IMR-90 (cell line): ENCODE measurements around the gene ZW10. TPM values are rescaled to one million over a fixed set of nuclear protein-coding genes. Genes with fewer than 3 reads are reported as not detected.
A peak's percentile ranks its signal among the peaks of the same experiment; 100 is the strongest.

ENCODE experiments used
- ATAC-seq: fragments of 200-7000 bp; cut with Tn5 transposase; 2 replicates; pipeline ENCODE4 v1.9.1; 2020; ENCODE audit warnings: low read depth, mild to moderate bottlenecking, moderate library complexity
- BruUV-seq: library from RNA; stranded (reverse); fragments of 400-500 nt; replicated peaks from 2 replicates; lab custom pipeline; 2021; lab: Mats Ljungman, UMichigan
- CTCF ChIA-PET: fragments of 300-600 bp; formaldehyde crosslinking; extraction: SDS; loops from one replicate; lab custom pipeline; 2021; ENCODE audit warnings: antibody characterized with exemption; lab: Yijun Ruan, JAX
- POLR2A ChIA-PET: fragments of 300-600 bp; sonication (Branson Sonifier 250); formaldehyde crosslinking; loops from one replicate; lab custom pipeline; 2022; ENCODE audit warnings: antibody characterized with exemption; ENCODE audit not compliant: unreplicated experiment; lab: Charles Lee
- DNase-seq: peaks from one replicate; pipeline ENCODE4 v3.0.0; 2013
- H2AFZ ChIP-seq: replicated peaks from 2 replicates; pipeline ENCODE3; 2013; ENCODE audit warnings: low read length, mild to moderate bottlenecking; ENCODE audit not compliant: poor library complexity
- H2AK5ac ChIP-seq: 2 replicates; pipeline ENCODE4 v1.6.1; 2013; ENCODE audit warnings: low read depth, low read length, inconsistent platforms
- H2AK9ac ChIP-seq: replicated peaks from 2 replicates; pipeline ENCODE3; 2013; ENCODE audit warnings: mild to moderate bottlenecking, low read depth, low read length, moderate library complexity; ENCODE audit not compliant: poor library complexity
- H2BK120ac ChIP-seq: 2 replicates; pipeline ENCODE4 v1.6.1; 2013; ENCODE audit warnings: low read depth, low read length, inconsistent platforms
- H2BK15ac ChIP-seq: 3 replicates; pipeline ENCODE4 v1.6.1; 2013; ENCODE audit warnings: low read depth, low read length, inconsistent platforms
- H2BK20ac ChIP-seq: 2 replicates; pipeline ENCODE4 v1.6.1; 2013; ENCODE audit warnings: low read depth, mild to moderate bottlenecking, inconsistent platforms, low read length, moderate library complexity
- H2BK5ac ChIP-seq: 2 replicates; pipeline ENCODE4 v1.6.1; 2013; ENCODE audit warnings: mild to moderate bottlenecking, low read depth, low read length, inconsistent platforms; ENCODE audit not compliant: poor library complexity, severe bottlenecking
- H3K14ac ChIP-seq: replicated peaks from 2 replicates; pipeline ENCODE4 v1.6.1; 2013; ENCODE audit warnings: low read depth, low read length, inconsistent platforms
- H3K18ac ChIP-seq: 2 replicates; pipeline ENCODE4 v1.6.1; 2013; ENCODE audit warnings: low read depth, low read length, control low read depth
- H3K23ac ChIP-seq: 2 replicates; pipeline ENCODE4 v1.6.1; 2013; ENCODE audit warnings: low read depth, low read length, inconsistent platforms
- H3K27ac ChIP-seq: 2 replicates; pipeline ENCODE4 v1.5.1; 2013; ENCODE audit warnings: mild to moderate bottlenecking, control low read depth, low read length; ENCODE audit not compliant: insufficient read depth
- H3K27me3 ChIP-seq: 2 replicates; pipeline ENCODE4 v1.6.1; 2013; ENCODE audit warnings: low read length; ENCODE audit not compliant: control insufficient read depth, insufficient read depth
- H3K36me3 ChIP-seq: 2 replicates; pipeline ENCODE4 v1.6.1; 2013; ENCODE audit warnings: low read length, mixed read lengths; ENCODE audit not compliant: control insufficient read depth, insufficient read depth
- H3K4ac ChIP-seq: 2 replicates; pipeline ENCODE4 v1.6.1; 2013; ENCODE audit warnings: low read depth, low read length, inconsistent platforms
- H3K4me1 ChIP-seq: 2 replicates; pipeline ENCODE4 v1.6.1; 2013; ENCODE audit warnings: low read length, mixed read lengths; ENCODE audit not compliant: control insufficient read depth, insufficient read depth
- H3K4me2 ChIP-seq: 2 replicates; pipeline ENCODE4 v1.6.1; 2013; ENCODE audit warnings: low read depth, mild to moderate bottlenecking, control low read depth, low read length, moderate library complexity
- H3K4me3 ChIP-seq: 2 replicates; pipeline ENCODE4 v1.5.1; 2013; ENCODE audit warnings: low read depth, mild to moderate bottlenecking, control low read depth, low read length, moderate library complexity; ENCODE audit not compliant: insufficient read depth
- H3K56ac ChIP-seq: 2 replicates; pipeline ENCODE4 v1.6.1; 2013; ENCODE audit warnings: low read length, inconsistent platforms; ENCODE audit not compliant: insufficient read depth; ENCODE audit errors: extremely low read depth
- H3K79me1 ChIP-seq, 2 experiments: 2 replicates each; pipeline ENCODE4 v1.6.1; 2013; ENCODE audit warnings: low read length in 2 of 2, inconsistent platforms in 1 of 2, low read depth in 1 of 2
- H3K9ac ChIP-seq: 2 replicates; pipeline ENCODE4 v1.6.1; 2013; ENCODE audit warnings: low read depth, low read length, control low read depth
- H3K9me1 ChIP-seq: 2 replicates; pipeline ENCODE4 v1.6.1; 2013; ENCODE audit warnings: low read length, inconsistent platforms; ENCODE audit not compliant: insufficient read depth
- H3K9me3 ChIP-seq: 2 replicates; pipeline ENCODE4 v1.6.1; 2013; ENCODE audit warnings: low read length; ENCODE audit not compliant: control insufficient read depth, insufficient read depth
- H4K20me1 ChIP-seq: 2 replicates; pipeline ENCODE4 v1.6.1; 2013; ENCODE audit warnings: low read length, inconsistent platforms; ENCODE audit not compliant: insufficient read depth
- H4K5ac ChIP-seq: 2 replicates; pipeline ENCODE4 v1.6.1; 2013; ENCODE audit warnings: mild to moderate bottlenecking, low read depth, low read length, control low read depth
- H4K8ac ChIP-seq, 2 experiments: 2 replicates each; pipeline ENCODE4 v1.6.1; 2013; ENCODE audit warnings: low read depth in 2 of 2, low read length in 2 of 2, control low read depth in 1 of 2, inconsistent platforms in 1 of 2
- H4K91ac ChIP-seq: 2 replicates; pipeline ENCODE4 v1.6.1; 2013; ENCODE audit warnings: low read depth, low read length, inconsistent platforms; ENCODE audit not compliant: insufficient read depth
- CEBPB ChIP-seq: IDR thresholded peaks from 2 replicates; pipeline ENCODE4 v1.6.1; 2012; ENCODE audit warnings: low read depth, low read length, improper control_type of control experiment
- CHD1 ChIP-seq: IDR thresholded peaks from 2 replicates; pipeline ENCODE4 v1.6.1; 2012; ENCODE audit warnings: low read depth, low read length, improper control_type of control experiment
- FOS ChIP-seq: fragments of 150-350 bp; IDR thresholded peaks from 2 replicates; pipeline ENCODE4 v1.6.1; 2016; ENCODE audit warnings: low read depth, low read length
- MAFK ChIP-seq: IDR thresholded peaks from 2 replicates; pipeline ENCODE4 v1.6.1; 2012; ENCODE audit warnings: low read depth, low read length, improper control_type of control experiment
- MAZ ChIP-seq: IDR thresholded peaks from 2 replicates; pipeline ENCODE4 v1.6.1; 2012; ENCODE audit warnings: low read depth, mild to moderate bottlenecking, low read length, improper control_type of control experiment, moderate library complexity, borderline replicate concordance
- MXI1 ChIP-seq: IDR thresholded peaks from 2 replicates; pipeline ENCODE4 v1.6.1; 2012; ENCODE audit warnings: low read depth, mild to moderate bottlenecking, low read length, moderate library complexity, borderline replicate concordance
- NFE2L2 ChIP-seq: fragments of 150-350 bp; IDR thresholded peaks from 2 replicates; pipeline ENCODE4 v1.6.1; 2016; ENCODE audit warnings: low read depth, mild to moderate bottlenecking, low read length
- POLR2A ChIP-seq: IDR thresholded peaks from 2 replicates; pipeline ENCODE4 v1.6.1; 2012; ENCODE audit warnings: mild to moderate bottlenecking, low read depth, low read length
- RAD21 ChIP-seq: IDR thresholded peaks from 2 replicates; pipeline ENCODE4 v1.6.1; 2012; ENCODE audit warnings: low read length, improper control_type of control experiment
- RCOR1 ChIP-seq: IDR thresholded peaks from 2 replicates; pipeline ENCODE4 v1.6.1; 2012; ENCODE audit warnings: mild to moderate bottlenecking, low read length, improper control_type of control experiment; ENCODE audit not compliant: insufficient replicate concordance
- RFX5 ChIP-seq: IDR thresholded peaks from 2 replicates; pipeline ENCODE4 v1.8.0; 2012; ENCODE audit warnings: low read depth, mild to moderate bottlenecking, low read length, moderate library complexity
- WGBS, 2 experiments: methylation state at CpG; one replicate each; pipeline versions ENCODE4 v1.1.5 to v1.1.7; 2013; ENCODE audit warnings: missing lambda C conversion rate in 2 of 2; ENCODE audit not compliant: insufficient read length in 1 of 2; ENCODE audit errors: extremely low coverage in 2 of 2; 5-methylcytosine and 5-hydroxymethylcytosine counted together
- dilution Hi-C: fragments of 300-500 bp; cut with HindIII; formaldehyde crosslinking; loops from one replicate; pipeline ENCODE4 v1.14.3; 2018; ENCODE audit warnings: low sequenced_read_pairs; ENCODE audit not compliant: unreplicated experiment
- in situ Hi-C: fragments of 300-500 bp; cut with MboI; formaldehyde crosslinking; loops from 3 replicates; pipeline ENCODE4 v1.14.3; 2019; ENCODE audit warnings: low sequenced_read_pairs, inconsistent platforms, mixed read lengths
- intact Hi-C: fragments of 100-400 bp; cut with micrococcal nuclease; formaldehyde crosslinking; loops from 2 replicates; pipeline ENCODE4 v1.10.0; 2022
- polyA plus RNA-seq, 3 experiments: library from polyadenylated mRNA; depleted of rRNA; stranded (reverse); fragments of >200 nt; gene quantifications; 2 replicates each; pipeline ENCODE4 v1.2.3, GENCODE V29; 2012; ENCODE audit warnings: low replicate concordance in 1 of 3
- total RNA-seq: library from RNA; depleted of rRNA; stranded (reverse); fragments of >200 nt; gene quantifications from 2 replicates; pipeline ENCODE4 v1.2.3, GENCODE V29; 2012
- TF ChIP-seq, protein P1 (sequence below): conservative IDR thresholded peaks from 2 replicates; pipeline ENCODE4 v1.5.1; 2012; ENCODE audit warnings: mild to moderate bottlenecking, low read depth, low read length, improper control_type of control experiment

ZW10 gene
- total and polyA plus RNA-seq, 2 of the 4 experiments (the other 2 are of a cell fraction): 10.3 to 30.6 TPM

DNA sequence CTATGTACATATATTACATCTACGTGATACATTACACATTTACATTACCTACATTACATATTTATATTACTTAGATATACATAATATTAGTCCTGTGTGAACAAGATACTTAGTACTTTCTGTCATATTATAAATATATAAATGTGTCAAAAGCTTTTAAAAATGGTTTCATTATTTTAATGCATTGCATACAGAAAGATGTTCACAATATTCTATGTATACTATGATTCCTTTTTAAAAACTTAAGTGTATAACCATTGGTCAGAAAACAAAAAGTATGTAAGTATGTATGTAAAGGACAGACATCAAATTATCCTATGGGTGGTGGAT, 647 bp upstream of the ZW10 start:
- BruUV-seq: no TSS peak
- H3K9me1 ChIP-seq: no peaks in the 10 kb centered on the region
- dilution Hi-C loops: no loop called here
- no peak overlapping the region for H3K56ac ChIP-seq
- no peak overlapping the region for H3K9ac ChIP-seq
- CTCF ChIA-PET: interaction anchor here (0.6 to 1.2 kb wide), 3 partner anchors 42 to 1522 kb away, joined by 3 read pairs; no protein-coding TSS in a partner anchor
- in situ Hi-C loops: no loop called here
- H2BK120ac ChIP-seq: no peak overlapping the region
- no peak overlapping the region for H3K27ac ChIP-seq
- no peak overlapping the region for H2AK5ac ChIP-seq
- ATAC-seq (no peak), DNase-seq (no peak)
- no CpG with 5 or more reads among the region's 1 CpG for WGBS, 2 experiments
- H4K5ac ChIP-seq: no peak overlapping the region
- peaks cover 4 to 23% of the 10 kb centered on the region in 2 experiments for H3K79me1 ChIP-seq
- H3K27me3 ChIP-seq: peaks cover 3% of the 10 kb centered on the region
- no peak overlapping the region for H3K18ac ChIP-seq
- no peak overlapping the region for H4K91ac ChIP-seq
- H2AFZ ChIP-seq: no peak overlapping the region
- H3K4me1 ChIP-seq: peaks cover 2% of the 10 kb centered on the region; the same call in 1 of the 2 replicates
- H4K20me1 ChIP-seq: no peaks in the 10 kb centered on the region
- no peak overlapping the region for H2BK15ac ChIP-seq
- intact Hi-C loops: no loop called here
- H2BK5ac ChIP-seq: no peak overlapping the region
- POLR2A ChIA-PET: no interaction called here
- no peak overlapping the region; the same call in 1 of the 2 replicates for H3K4me2 ChIP-seq
- no peak overlapping the region; the same call in 1 of the 2 replicates for H2BK20ac ChIP-seq
- TF ChIP-seq CHD1 (no peak), FOS (no peak), MAZ (no peak), POLR2A (no peak), MXI1 (no peak), RAD21 (no peak), RCOR1 (no peak), NFE2L2 (no peak), CEBPB (no peak), RFX5 (no peak), MAFK (no peak)
- TF ChIP-seq, protein P1, sequence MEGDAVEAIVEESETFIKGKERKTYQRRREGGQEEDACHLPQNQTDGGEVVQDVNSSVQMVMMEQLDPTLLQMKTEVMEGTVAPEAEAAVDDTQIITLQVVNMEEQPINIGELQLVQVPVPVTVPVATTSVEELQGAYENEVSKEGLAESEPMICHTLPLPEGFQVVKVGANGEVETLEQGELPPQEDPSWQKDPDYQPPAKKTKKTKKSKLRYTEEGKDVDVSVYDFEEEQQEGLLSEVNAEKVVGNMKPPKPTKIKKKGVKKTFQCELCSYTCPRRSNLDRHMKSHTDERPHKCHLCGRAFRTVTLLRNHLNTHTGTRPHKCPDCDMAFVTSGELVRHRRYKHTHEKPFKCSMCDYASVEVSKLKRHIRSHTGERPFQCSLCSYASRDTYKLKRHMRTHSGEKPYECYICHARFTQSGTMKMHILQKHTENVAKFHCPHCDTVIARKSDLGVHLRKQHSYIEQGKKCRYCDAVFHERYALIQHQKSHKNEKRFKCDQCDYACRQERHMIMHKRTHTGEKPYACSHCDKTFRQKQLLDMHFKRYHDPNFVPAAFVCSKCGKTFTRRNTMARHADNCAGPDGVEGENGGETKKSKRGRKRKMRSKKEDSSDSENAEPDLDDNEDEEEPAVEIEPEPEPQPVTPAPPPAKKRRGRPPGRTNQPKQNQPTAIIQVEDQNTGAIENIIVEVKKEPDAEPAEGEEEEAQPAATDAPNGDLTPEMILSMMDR: no peak
- no peak overlapping the region for H2AK9ac ChIP-seq
- H3K36me3 ChIP-seq: no peaks in the 10 kb centered on the region; the same call in 1 of the 2 replicates
- H3K4me3 ChIP-seq: peak overlapping the region; percentile 90
- H3K4ac ChIP-seq: no peak overlapping the region
- H3K23ac ChIP-seq: no peak overlapping the region
- H4K8ac ChIP-seq: 0 out of 4 replicates have a peak overlapping the region, but pooled peaks of 1 of the 2 experiments have one; percentile 20
- no peaks in the 10 kb centered on the region for H3K9me3 ChIP-seq
- no peak overlapping the region for H3K14ac ChIP-seq
